ENCODE measurements around the gene MALT1. TPM values are rescaled to one million over a fixed set of nuclear protein-coding genes. Genes with fewer than 3 reads are reported as not detected.

MALT1 gene
- total and polyA plus RNA-seq, 2 experiments from 2014 or later, result 5.2 to 18.8 TPM

GRCh38 chr18:58690259-58690658 is 19.0 kb downstream of the MALT1 start:
- Mint-ChIP-seq H3K36me3 (ENCODE audit: low read depth) (peaks cover 18% of the 10 kb centered on the region), H3K27me3 (ENCODE audit: insufficient read depth, low read depth, poor library complexity) (peaks cover 3% of the 10 kb centered on the region), H3K27ac (no peak overlapping the region), H3K4me3 (no peak overlapping the region), H3K9me3 (peaks cover 6% of the 10 kb centered on the region; the same call in 1 of the 3 replicates), H3K4me1 (peaks cover 8% of the 10 kb centered on the region)
- H2AFZ ChIP-seq, result no peak overlapping the region
- H4K20me1 ChIP-seq (replicated peaks; ENCODE audit: insufficient read depth), result no peaks in the 10 kb centered on the region
- no peaks in the 10 kb centered on the region for H3K27me3 ChIP-seq (ENCODE audit: insufficient read depth)
- H3K79me2 ChIP-seq (replicated peaks; ENCODE audit: insufficient read depth), result no peaks in the 10 kb centered on the region
- H3F3A ChIP-seq (replicated peaks; ENCODE audit: low read depth), result no peaks in the 10 kb centered on the region
- H3K9me2 ChIP-seq (ENCODE audit: insufficient read depth), result 0 out of 2 replicates have a peak, but pooled peaks cover 7% of the 10 kb centered on the region
- H3K36me3 ChIP-seq (ENCODE audit: insufficient read depth), result no peaks in the 10 kb centered on the region
- H3K4me1 ChIP-seq (ENCODE audit: insufficient read depth), result peaks cover 3% of the 10 kb centered on the region; the same call in 1 of the 2 replicates
- H3K4me2 ChIP-seq, result no peak overlapping the region
- no peak overlapping the region for H3K27ac ChIP-seq (ENCODE audit: low read depth)
- H3K4me3 ChIP-seq, result no peak overlapping the region
- DNase-seq (ENCODE audit: low spot score), result no peak
- no peak for ATAC-seq
- TF ChIP-seq, protein P1, sequence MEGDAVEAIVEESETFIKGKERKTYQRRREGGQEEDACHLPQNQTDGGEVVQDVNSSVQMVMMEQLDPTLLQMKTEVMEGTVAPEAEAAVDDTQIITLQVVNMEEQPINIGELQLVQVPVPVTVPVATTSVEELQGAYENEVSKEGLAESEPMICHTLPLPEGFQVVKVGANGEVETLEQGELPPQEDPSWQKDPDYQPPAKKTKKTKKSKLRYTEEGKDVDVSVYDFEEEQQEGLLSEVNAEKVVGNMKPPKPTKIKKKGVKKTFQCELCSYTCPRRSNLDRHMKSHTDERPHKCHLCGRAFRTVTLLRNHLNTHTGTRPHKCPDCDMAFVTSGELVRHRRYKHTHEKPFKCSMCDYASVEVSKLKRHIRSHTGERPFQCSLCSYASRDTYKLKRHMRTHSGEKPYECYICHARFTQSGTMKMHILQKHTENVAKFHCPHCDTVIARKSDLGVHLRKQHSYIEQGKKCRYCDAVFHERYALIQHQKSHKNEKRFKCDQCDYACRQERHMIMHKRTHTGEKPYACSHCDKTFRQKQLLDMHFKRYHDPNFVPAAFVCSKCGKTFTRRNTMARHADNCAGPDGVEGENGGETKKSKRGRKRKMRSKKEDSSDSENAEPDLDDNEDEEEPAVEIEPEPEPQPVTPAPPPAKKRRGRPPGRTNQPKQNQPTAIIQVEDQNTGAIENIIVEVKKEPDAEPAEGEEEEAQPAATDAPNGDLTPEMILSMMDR (conservative IDR thresholded peaks at IDR 0.05; ENCODE audit: low read depth in 2 of 2), result no peak
- TF ChIP-seq NANOG (IDR thresholded peaks at IDR 0.05; ENCODE audit: borderline replicate concordance), result no peak
- TF ChIP-seq ZNF462 (CRISPR knock-in tag; IDR thresholded peaks at IDR 0.05), result no peak
- TF ChIP-seq ZNF114 (CRISPR knock-in tag; IDR thresholded peaks at IDR 0.05), result no peak
- no peak for TF ChIP-seq POLR2AphosphoS5 (IDR thresholded peaks at IDR 0.05; ENCODE audit: low read depth)
- no peak for TF ChIP-seq CREB1 (CRISPR knock-in tag; IDR thresholded peaks at IDR 0.05; ENCODE audit: low read depth)
- TF ChIP-seq EZH2phosphoT487 (IDR thresholded peaks at IDR 0.05; ENCODE audit: unreplicated experiment), result no peak
- no peak for TF ChIP-seq EZH2 (IDR thresholded peaks at IDR 0.05; ENCODE audit: low read depth, unreplicated experiment)
- no peak for TF ChIP-seq ZNF331 (CRISPR knock-in tag; IDR thresholded peaks at IDR 0.05; ENCODE audit: low read depth)
- TF ChIP-seq JUNB (IDR thresholded peaks at IDR 0.05; ENCODE audit: unreplicated experiment), result no peak
- no peak for TF ChIP-seq REST (IDR thresholded peaks at IDR 0.05; ENCODE audit: unreplicated experiment)
- TF ChIP-seq, protein P2, sequence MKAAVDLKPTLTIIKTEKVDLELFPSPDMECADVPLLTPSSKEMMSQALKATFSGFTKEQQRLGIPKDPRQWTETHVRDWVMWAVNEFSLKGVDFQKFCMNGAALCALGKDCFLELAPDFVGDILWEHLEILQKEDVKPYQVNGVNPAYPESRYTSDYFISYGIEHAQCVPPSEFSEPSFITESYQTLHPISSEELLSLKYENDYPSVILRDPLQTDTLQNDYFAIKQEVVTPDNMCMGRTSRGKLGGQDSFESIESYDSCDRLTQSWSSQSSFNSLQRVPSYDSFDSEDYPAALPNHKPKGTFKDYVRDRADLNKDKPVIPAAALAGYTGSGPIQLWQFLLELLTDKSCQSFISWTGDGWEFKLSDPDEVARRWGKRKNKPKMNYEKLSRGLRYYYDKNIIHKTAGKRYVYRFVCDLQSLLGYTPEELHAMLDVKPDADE (IDR thresholded peaks at IDR 0.05), result no peak
